ENCODE results near the gene TMEM225. TPM values are rescaled to one million over a fixed set of nuclear protein-coding genes. Genes with fewer than 3 reads are reported as not detected.

The TMEM225 gene
- total RNA-seq, 4 donors from 2014 or later, result not detected

- 36 to 47% methylated on average over 2 of the region's 2 CpGs for WGBS, 2 donors
- H3K4me3 ChIP-seq, result no peak overlapping the region
- no peak overlapping the region for H3K27ac ChIP-seq
- H3K27me3 ChIP-seq, result no peaks in the 10 kb centered on the region
- no peak for DNase-seq (ENCODE audit: low spot score in 2 of 2)
- H3K36me3 ChIP-seq, result no peaks in the 10 kb centered on the region
- TF ChIP-seq POLR2A (IDR thresholded peaks at IDR 0.05), result no peak
- peaks cover 0 to 16% (median 0%) of the 10 kb centered on the region in 4 donors for H3K9me3 ChIP-seq
- H3K4me1 ChIP-seq, result no peaks in the 10 kb centered on the region
Measured at GRCh38 chr11:123859731-123860130, 25.7 kb downstream of the TMEM225 start.

- TF ChIP-seq EP300 (IDR thresholded peaks at IDR 0.05) (no peak), CTCF (IDR thresholded peaks at IDR 0.05) (no peak), POLR2A (IDR thresholded peaks at IDR 0.05) (no peak)
- Histone ChIP-seq H3K27ac (no peak overlapping the region), H3K36me3 (no peaks in the 10 kb centered on the region), H3K9me3 (peaks cover 0 to 16% (median 0%) of the 10 kb centered on the region in 4 donors), H3K4me3 (no peak overlapping the region), H3K27me3 (no peaks in the 10 kb centered on the region), H3K4me1 (no peaks in the 10 kb centered on the region)
- 83 to 87% methylated on average over 2 of the region's 2 CpGs for WGBS, 2 donors
- no peak for DNase-seq (ENCODE audit: low spot score in 2 of 2)
Measured at GRCh38 chr11:123856444-123856843, 29.0 kb downstream of the TMEM225 start.

- Histone ChIP-seq H3K36me3 (no peaks in the 10 kb centered on the region), H3K9me3 (peaks cover 0 to 16% (median 0%) of the 10 kb centered on the region in 4 donors), H3K4me3 (no peak overlapping the region), H3K27ac (no peak overlapping the region), H3K27me3 (no peaks in the 10 kb centered on the region), H3K4me1 (no peaks in the 10 kb centered on the region)
- 87 to 88% methylated on average over 2 of the region's 2 CpGs for WGBS, 2 donors
- TF ChIP-seq POLR2A (IDR thresholded peaks at IDR 0.05) (no peak), CTCF (IDR thresholded peaks at IDR 0.05) (no peak), EP300 (IDR thresholded peaks at IDR 0.05) (no peak)
- no peak for DNase-seq (ENCODE audit: low spot score in 2 of 2)
Measured at GRCh38 chr11:123853038-123853437, 32.4 kb downstream of the TMEM225 start.

GRCh38 chr11:123852321-123852720 is 33.1 kb downstream of the TMEM225 start:
- Histone ChIP-seq H3K27ac (no peak overlapping the region), H3K27me3 (no peaks in the 10 kb centered on the region), H3K4me3 (no peak overlapping the region), H3K4me1 (no peaks in the 10 kb centered on the region), H3K36me3 (no peaks in the 10 kb centered on the region), H3K9me3 (peaks cover 0 to 16% (median 0%) of the 10 kb centered on the region in 4 donors)
- TF ChIP-seq EP300 (IDR thresholded peaks at IDR 0.05) (no peak), POLR2A (IDR thresholded peaks at IDR 0.05) (no peak), CTCF (IDR thresholded peaks at IDR 0.05) (no peak)
- no peak for DNase-seq (ENCODE audit: low spot score in 2 of 2)

GRCh38 chr11:123851110-123851509 is 34.4 kb downstream of the TMEM225 start:
- WGBS, 2 donors, result 92 to 93% methylated on average over 4 of the region's 4 CpGs
- Histone ChIP-seq H3K4me1 (no peaks in the 10 kb centered on the region), H3K9me3 (peaks cover 0 to 8% (median 0%) of the 10 kb centered on the region in 4 donors), H3K27me3 (no peaks in the 10 kb centered on the region), H3K27ac (no peak overlapping the region), H3K36me3 (no peaks in the 10 kb centered on the region), H3K4me3 (no peak overlapping the region)
- no peak for TF ChIP-seq EP300 (IDR thresholded peaks at IDR 0.05)
- no peak for TF ChIP-seq CTCF (IDR thresholded peaks at IDR 0.05)
- no peak for TF ChIP-seq POLR2A (IDR thresholded peaks at IDR 0.05)
- DNase-seq (ENCODE audit: low spot score in 2 of 2), result no peak

- no peaks in the 10 kb centered on the region for H3K9me3 ChIP-seq
- TF ChIP-seq EP300 (IDR thresholded peaks at IDR 0.05), result no peak
- no peak for TF ChIP-seq CTCF (IDR thresholded peaks at IDR 0.05)
- no peak for TF ChIP-seq POLR2A (IDR thresholded peaks at IDR 0.05)
- H3K36me3 ChIP-seq, result no peaks in the 10 kb centered on the region
- H3K27me3 ChIP-seq, result no peaks in the 10 kb centered on the region
- H3K4me3 ChIP-seq, result no peak overlapping the region
- no peaks in the 10 kb centered on the region for H3K4me1 ChIP-seq
- WGBS, 2 donors, result 76 to 80% methylated on average over 6 of the region's 6 CpGs
- DNase-seq (ENCODE audit: low spot score in 2 of 2), result no peak
- no peak overlapping the region for H3K27ac ChIP-seq
Measured at GRCh38 chr11:123841174-123841573, 44.3 kb downstream of the TMEM225 start.
